HEK293 (cell line): ENCODE data around the gene NPIPA8.
"Not testable (repeated sequence)": the region's sequence is repeated elsewhere in the genome, so short reads cannot be mapped to it uniquely, and the experiment has no call there.

ENCODE experiments used
- ZNF146 ChIP-seq: fragments of 450-650 bp; formaldehyde crosslinking; IDR thresholded peaks from 2 replicates; pipeline ENCODE4 v1.5.1; 2016; ENCODE audit warnings: missing biosample characterization, missing genetic modification characterization
- ZNF302 ChIP-seq: fragments of 450-650 bp; formaldehyde crosslinking; IDR thresholded peaks from 2 replicates; pipeline ENCODE4 v1.5.1; 2016; ENCODE audit warnings: missing biosample characterization, missing genetic modification characterization, low read depth
- ZNF510 ChIP-seq: fragments of 450-650 bp; formaldehyde crosslinking; IDR thresholded peaks from 2 replicates; pipeline ENCODE4 v1.5.1; 2018; ENCODE audit warnings: mild to moderate bottlenecking, missing genetic modification characterization, missing biosample characterization; ENCODE audit not compliant: insufficient replicate concordance

DNA sequence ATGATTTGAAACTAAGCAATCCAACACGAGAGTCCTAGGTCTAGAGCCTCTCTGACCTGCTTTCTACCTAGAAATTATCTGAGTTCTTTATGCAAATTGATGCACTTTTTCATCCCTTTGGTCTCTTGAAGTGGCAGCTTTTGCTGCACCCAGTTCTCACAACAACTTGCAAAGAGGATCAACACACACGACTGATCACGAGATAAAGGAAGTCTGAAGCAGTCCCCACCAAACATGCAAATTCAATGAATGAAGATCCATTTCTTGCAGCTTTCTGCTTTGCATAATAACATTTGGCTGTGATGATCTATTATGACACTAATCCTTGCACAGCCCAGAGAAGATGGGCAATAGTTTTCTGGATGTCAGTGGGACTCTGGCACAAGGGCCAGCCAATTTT, 56.2 kb downstream of the NPIPA8 start:
- TF ChIP-seq ZNF510; ZNF146; ZNF302 (tag by site-specific recombination): not testable (repeated sequence)
